SK-N-SH treated with all-trans-retinoic acid at 6 μM for 48 hours (cell line): ENCODE data around the gene ZDHHC19.

Experiments used
- ATAC-seq: fragments of 200-7000 bp; cut with Tn5 transposase; 3 replicates; pipeline ENCODE4 v1.9.1; 2020; ENCODE audit warnings: mild to moderate bottlenecking, moderate library complexity
- BACH2 ChIP-seq: fragments of 250-450 bp; sonication (Bioruptor Pico); IDR thresholded peaks from 2 replicates; pipeline ENCODE4 v1.9.0; 2021; ENCODE audit warnings: mild to moderate bottlenecking, borderline replicate concordance
- CREB5 ChIP-seq: fragments of 250-450 bp; sonication (Bioruptor Pico); IDR thresholded peaks from 2 replicates; pipeline ENCODE4 v1.5.1; 2020; ENCODE audit warnings: low read depth, mild to moderate bottlenecking, moderate library complexity
- CSDC2 ChIP-seq: fragments of 250-450 bp; sonication (Bioruptor Pico); IDR thresholded peaks from 2 replicates; pipeline ENCODE4 v1.5.0; 2020; ENCODE audit warnings: mild to moderate bottlenecking, moderate library complexity
- CSRNP3 ChIP-seq: fragments of 250-450 bp; sonication (Bioruptor Pico); IDR thresholded peaks from 2 replicates; pipeline ENCODE4 v1.5.1; 2021; ENCODE audit warnings: mild to moderate bottlenecking, moderate library complexity
- ESRRG ChIP-seq: fragments of 250-450 bp; sonication (Bioruptor Pico); IDR thresholded peaks from 2 replicates; pipeline ENCODE4 v1.6.1; 2021; ENCODE audit warnings: mild to moderate bottlenecking
- GLIS3 ChIP-seq: fragments of 250-450 bp; sonication (Bioruptor Pico); IDR thresholded peaks from 2 replicates; pipeline ENCODE4 v1.5.0; 2020; ENCODE audit warnings: mild to moderate bottlenecking, moderate library complexity
- ISL1 ChIP-seq: fragments of 250-450 bp; sonication (Bioruptor Pico); IDR thresholded peaks from 2 replicates; pipeline ENCODE4 v2.1.2; 2022; ENCODE audit warnings: mild to moderate bottlenecking, moderate library complexity
- OSR1 ChIP-seq: fragments of 250-450 bp; sonication (Bioruptor Pico); IDR thresholded peaks from 2 replicates; pipeline ENCODE4 v1.8.0; 2022; ENCODE audit warnings: moderate library complexity, mild to moderate bottlenecking, inconsistent platforms
- PATZ1 ChIP-seq: fragments of 250-450 bp; sonication (Bioruptor Pico); IDR thresholded peaks from 2 replicates; pipeline ENCODE4 v1.8.0; 2020; ENCODE audit warnings: mild to moderate bottlenecking, moderate library complexity, borderline replicate concordance
- POU6F1 ChIP-seq: fragments of 250-450 bp; sonication (Bioruptor Pico); IDR thresholded peaks from 2 replicates; pipeline ENCODE4 v1.8.0; 2021; ENCODE audit warnings: low read depth, mild to moderate bottlenecking, moderate library complexity, borderline replicate concordance
- PPARA ChIP-seq: fragments of 250-450 bp; sonication (Bioruptor Pico); IDR thresholded peaks from 2 replicates; pipeline ENCODE4 v1.5.0; 2020; ENCODE audit warnings: mild to moderate bottlenecking, borderline replicate concordance
- RARB ChIP-seq: fragments of 250-450 bp; sonication (Bioruptor Pico); IDR thresholded peaks from 2 replicates; pipeline ENCODE4 v1.8.0; 2021; ENCODE audit warnings: mild to moderate bottlenecking, moderate library complexity
- SNAI2 ChIP-seq: fragments of 250-450 bp; sonication (Bioruptor Pico); IDR thresholded peaks from 2 replicates; pipeline ENCODE4 v1.5.0; 2020; ENCODE audit warnings: mild to moderate bottlenecking, moderate library complexity
- TCF4 ChIP-seq: fragments of 250-450 bp; sonication (Bioruptor Pico); IDR thresholded peaks from 2 replicates; pipeline ENCODE4 v1.8.0; 2021; ENCODE audit warnings: mild to moderate bottlenecking, moderate library complexity, borderline replicate concordance
- TSHZ2 ChIP-seq: fragments of 250-450 bp; sonication (Bioruptor Pico); IDR thresholded peaks from 2 replicates; pipeline ENCODE4 v1.5.0; 2020; ENCODE audit warnings: mild to moderate bottlenecking, moderate library complexity
- ZC3H10 ChIP-seq: fragments of 250-450 bp; sonication (Bioruptor Pico); IDR thresholded peaks from 2 replicates; pipeline ENCODE4 v1.5.1; 2021; ENCODE audit warnings: mild to moderate bottlenecking, moderate library complexity
- ZFP3 ChIP-seq: fragments of 250-450 bp; sonication (Bioruptor Pico); IDR thresholded peaks from 2 replicates; pipeline ENCODE4 v1.5.0; 2020; ENCODE audit warnings: mild to moderate bottlenecking, moderate library complexity
- ZFP30 ChIP-seq: fragments of 450-650 bp; formaldehyde crosslinking; IDR thresholded peaks from 2 replicates; pipeline ENCODE4 v1.5.0; 2022; ENCODE audit warnings: mild to moderate bottlenecking, moderate library complexity
- ZNF70 ChIP-seq: fragments of 450-650 bp; formaldehyde crosslinking; IDR thresholded peaks from 2 replicates; pipeline ENCODE4 v1.5.0; 2020; ENCODE audit warnings: mild to moderate bottlenecking, moderate library complexity
- ZNF8 ChIP-seq: fragments of 450-650 bp; formaldehyde crosslinking; IDR thresholded peaks from 2 replicates; pipeline ENCODE4 v1.5.0; 2020; ENCODE audit warnings: mild to moderate bottlenecking, moderate library complexity

Gene ZDHHC19

GRCh38 chr3:196227121-196227561 lies 15.9 kb upstream of the ZDHHC19 start:
- TF ChIP-seq SNAI2 (CRISPR knock-in tag) (no peak), ZNF8 (CRISPR knock-in tag) (no peak), BACH2 (CRISPR knock-in tag) (no peak), TSHZ2 (CRISPR knock-in tag) (no peak), ZFP3 (CRISPR knock-in tag) (no peak), ZFP30 (no peak), ESRRG (CRISPR knock-in tag) (no peak), PPARA (no peak), ZC3H10 (CRISPR knock-in tag) (no peak), OSR1 (no peak), GLIS3 (CRISPR knock-in tag) (no peak), PATZ1 (no peak), CSRNP3 (CRISPR knock-in tag) (no peak), TCF4 (CRISPR knock-in tag) (no peak), ISL1 (CRISPR knock-in tag) (no peak), ZNF70 (CRISPR knock-in tag) (no peak)
- ATAC-seq: no peak

GRCh38 chr3:196225763-196226364 lies 14.7 kb upstream of the ZDHHC19 start:
- TF ChIP-seq ESRRG (CRISPR knock-in tag) (no peak), TCF4 (CRISPR knock-in tag) (no peak), POU6F1 (CRISPR knock-in tag) (no peak)
- no peak for ATAC-seq

- TF ChIP-seq ZFP30 (no peak), ISL1 (CRISPR knock-in tag) (no peak), POU6F1 (CRISPR knock-in tag) (no peak), CREB5 (no peak), RARB (no peak), CSRNP3 (CRISPR knock-in tag) (no peak), CSDC2 (CRISPR knock-in tag) (no peak), TSHZ2 (CRISPR knock-in tag) (no peak), GLIS3 (CRISPR knock-in tag) (no peak), BACH2 (CRISPR knock-in tag) (no peak)
- no peak for ATAC-seq
Measured at GRCh38 chr3:196225086-196225485, 13.9 kb upstream of the ZDHHC19 start.
